ENCODE data around the gene PCSK7. TPM values are rescaled to one million over a fixed set of nuclear protein-coding genes. Genes with fewer than 3 reads are reported as not detected.

The PCSK7 gene
- total RNA-seq: 30.7 and 41.4 TPM in 2 replicates

GRCh38 chr11:117231842-117232091 is at the start of gene PCSK7:
Gene PCSK7, minus strand, starts transcription at chr11:117232073. Its CDS starts 2,229 bp downstream, at chr11:117229844.

GRCh38 chr11:117232092-117232878 is 412 bp upstream of the PCSK7 start, which contains the start of gene RNF214:
Gene RNF214, plus strand, starts transcription at chr11:117232671. Its CDS starts 1,602 bp downstream, at chr11:117234273.

GRCh38 chr11:117199053-117199915 is 32.6 kb downstream of the PCSK7 start, which contains the start of gene TAGLN:
Gene TAGLN, plus strand, starts transcription at chr11:117199370. Its CDS starts 3,644 bp downstream, at chr11:117203014.

GRCh38 chr11:117178210-117179034 is 53.5 kb downstream of the PCSK7 start, which contains the start of gene SIDT2:
Gene SIDT2, plus strand, starts transcription at chr11:117178743. Its CDS starts 521 bp downstream, at chr11:117179264.

Other genes starting within 250 kb of the PCSK7 start
- 9.0 and 13.2 TPM in 2 replicates for gene SIK3, start 133.6 kb downstream of the PCSK7 start, total RNA-seq
- 111 and 136 TPM in 2 replicates for gene PAFAH1B2, start 87.8 kb downstream of the PCSK7 start, total RNA-seq
- gene SIDT2, start 53.3 kb downstream of the PCSK7 start, total RNA-seq: 21.3 and 25.2 TPM in 2 replicates
- gene TAGLN, start 32.7 kb downstream of the PCSK7 start, total RNA-seq: 275 and 541 TPM in 2 replicates
- 6.7 and 7.9 TPM in 2 replicates for gene RNF214, start 598 bp upstream of the PCSK7 start, total RNA-seq
- gene BACE1-AS, start 59.3 kb upstream of the PCSK7 start, total RNA-seq: 1.6 and 1.9 TPM in 2 replicates
- gene BACE1, start 84.2 kb upstream of the PCSK7 start, total RNA-seq: 18.1 and 24.4 TPM in 2 replicates
- 26.2 and 27.4 TPM in 2 replicates for gene CEP164, start 95.8 kb upstream of the PCSK7 start, total RNA-seq